ENCODE data around the gene MKI67.

Gene MKI67

GRCh38 chr10:128050936-128051335 is 75.3 kb downstream of the MKI67 start:
- TF ChIP-seq CTCF (conservative IDR thresholded peaks at IDR 0.05; ENCODE audit: control insufficient read depth, insufficient read depth, low read depth, low read length), result no peak
- peak; percentile 21 for DNase-seq (ENCODE audit: low read depth)
- H3K4me3 ChIP-seq (ENCODE audit: control insufficient read depth, low read depth, low read length), result no peak overlapping the region

DNA sequence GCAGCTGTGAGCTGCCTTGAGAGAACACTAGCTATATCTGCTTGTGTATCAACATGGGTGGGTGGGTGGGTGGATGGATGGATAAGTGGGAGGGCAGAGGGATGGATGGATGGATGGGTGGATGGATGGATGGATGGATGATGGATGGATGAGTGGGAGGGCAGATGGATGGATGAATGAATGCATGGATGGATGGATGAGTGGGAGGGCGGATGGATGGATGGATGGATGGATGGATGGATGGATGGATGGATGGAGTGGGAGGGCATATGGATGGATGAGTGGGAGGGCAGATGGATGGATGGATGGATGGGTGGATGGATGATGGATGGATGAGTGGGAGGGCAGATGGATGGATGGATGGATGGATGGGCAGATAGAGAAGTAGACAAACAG is 76.1 kb downstream of the MKI67 start:
- no peak for TF ChIP-seq CTCF (conservative IDR thresholded peaks at IDR 0.05; ENCODE audit: control insufficient read depth, insufficient read depth, low read depth, low read length)
- DNase-seq (ENCODE audit: low read depth), result no peak
- H3K4me3 ChIP-seq (ENCODE audit: control insufficient read depth, low read depth, low read length), result no peak overlapping the region

DNA sequence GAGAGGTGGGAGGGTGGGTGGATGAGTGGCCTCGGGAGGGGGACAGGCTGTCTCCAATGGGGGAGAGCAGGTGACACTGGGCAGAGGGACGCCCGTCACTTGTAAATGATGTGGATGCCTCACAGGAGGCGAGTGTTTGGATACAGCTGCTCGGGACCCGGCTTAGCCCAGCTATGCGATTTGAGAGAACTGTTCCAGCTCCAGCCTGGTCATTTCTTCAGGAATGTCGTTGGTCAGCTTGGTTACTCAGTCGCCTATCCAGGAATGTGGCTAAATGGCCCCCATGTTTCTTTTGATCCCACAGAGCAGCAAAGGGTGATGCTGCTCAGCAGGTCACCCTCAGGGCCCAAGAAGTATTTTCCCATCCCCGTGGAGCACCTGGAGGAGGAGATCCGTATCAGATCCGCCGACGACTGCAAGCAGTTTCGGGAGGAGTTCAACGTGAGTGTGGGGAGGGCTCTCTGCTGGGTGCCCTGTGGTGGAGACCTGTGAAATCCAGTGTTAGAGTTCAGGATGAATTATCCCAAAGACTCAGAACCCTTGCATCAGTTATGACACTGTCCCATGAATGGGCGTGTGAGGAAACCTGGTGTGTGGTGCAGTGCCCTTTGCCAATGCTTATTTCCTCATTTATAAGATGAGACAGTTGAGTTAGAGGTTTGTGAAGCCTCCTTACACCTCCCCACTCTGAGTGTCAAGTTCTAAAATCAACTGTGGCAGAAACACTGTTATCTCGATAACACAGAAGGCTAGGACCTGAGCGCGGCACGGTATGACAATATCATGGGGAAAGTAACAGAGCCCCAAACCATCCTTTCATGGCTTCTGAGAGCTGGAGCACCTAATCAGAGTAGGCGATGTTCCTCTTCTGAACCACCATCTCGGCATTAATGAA is 76.8 kb downstream of the MKI67 start:
- no peak overlapping the region for H3K4me3 ChIP-seq (ENCODE audit: control insufficient read depth, low read depth, low read length)
- DNase-seq (ENCODE audit: low read depth), result no peak
- no peak for TF ChIP-seq CTCF (conservative IDR thresholded peaks at IDR 0.05; ENCODE audit: control insufficient read depth, insufficient read depth, low read depth, low read length)

DNA sequence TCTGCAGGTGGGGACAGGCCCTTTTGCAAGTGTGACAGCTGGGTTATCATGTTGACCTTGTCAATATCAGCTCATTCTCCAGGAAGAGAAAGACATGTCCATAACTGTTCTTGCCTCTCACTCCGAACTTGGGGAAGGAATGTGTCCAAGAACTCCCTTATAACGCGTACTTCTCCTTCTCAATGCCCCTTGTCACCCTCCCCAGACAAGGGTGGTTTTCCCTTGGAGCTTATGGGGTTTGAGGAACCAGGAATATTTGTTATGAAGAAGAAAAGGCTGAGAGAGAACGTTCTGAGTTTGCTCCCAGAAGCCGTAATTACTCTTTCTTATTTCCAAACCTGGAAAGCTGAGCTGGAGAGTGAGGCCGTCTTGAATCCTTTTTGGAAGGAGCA is 77.4 kb downstream of the MKI67 start:
- no peak for TF ChIP-seq CTCF (conservative IDR thresholded peaks at IDR 0.05; ENCODE audit: control insufficient read depth, insufficient read depth, low read depth, low read length)
- no peak overlapping the region for H3K4me3 ChIP-seq (ENCODE audit: control insufficient read depth, low read depth, low read length)
- no peak for DNase-seq (ENCODE audit: low read depth)

DNA sequence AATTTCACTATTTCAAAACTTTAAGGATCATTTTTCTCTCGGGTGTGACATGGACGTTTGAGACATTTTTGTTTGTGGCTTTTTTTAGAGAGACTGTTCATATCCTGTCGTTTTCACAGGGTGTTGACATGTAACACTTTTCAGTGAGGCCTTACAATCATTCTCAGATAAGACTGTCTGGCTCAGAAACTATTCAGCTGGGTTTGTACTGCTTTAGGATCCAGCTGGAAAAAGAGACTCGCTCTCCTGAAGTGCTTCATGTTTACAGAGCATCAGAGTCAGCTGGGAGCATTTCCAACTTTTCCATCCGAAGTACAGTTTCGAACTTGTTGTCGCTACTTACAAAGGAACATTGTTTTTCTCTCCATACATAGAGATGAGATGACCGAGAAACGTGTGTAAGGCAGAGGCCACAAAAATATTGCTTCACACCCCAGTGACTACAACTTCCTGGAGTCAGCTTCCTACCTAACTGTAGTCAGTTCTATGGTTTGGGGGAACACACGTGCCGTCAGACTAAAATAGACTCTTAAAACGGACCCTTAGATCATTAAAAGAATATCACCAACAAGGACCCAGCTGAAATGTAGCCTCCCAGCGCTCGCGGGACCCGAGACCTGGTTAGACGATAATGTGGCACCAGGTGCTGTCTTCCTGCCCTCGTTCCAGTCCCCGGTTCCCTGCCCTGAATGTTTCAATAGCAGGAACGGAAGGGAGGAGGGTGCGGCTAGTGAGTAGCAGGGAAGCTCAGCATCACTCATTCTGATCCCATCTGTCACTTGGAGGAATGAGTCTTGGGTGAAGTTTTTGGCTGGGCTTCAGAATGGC is 78.0 kb downstream of the MKI67 start:
- TF ChIP-seq CTCF (conservative IDR thresholded peaks at IDR 0.05; ENCODE audit: control insufficient read depth, insufficient read depth, low read depth, low read length), result no peak
- no peak overlapping the region for H3K4me3 ChIP-seq (ENCODE audit: control insufficient read depth, low read depth, low read length)
- peak; percentile 53 for DNase-seq (ENCODE audit: low read depth)

- DNase-seq (ENCODE audit: low read depth), result no peak
- TF ChIP-seq CTCF (conservative IDR thresholded peaks at IDR 0.05; ENCODE audit: control insufficient read depth, insufficient read depth, low read depth, low read length), result no peak
- H3K4me3 ChIP-seq (ENCODE audit: control insufficient read depth, low read depth, low read length), result no peak overlapping the region
Measured at GRCh38 chr10:128047351-128047750, 78.9 kb downstream of the MKI67 start.

Data from fibroblast of mammary gland (primary cell).